Motor neuron (in vitro differentiated cells): ENCODE data around the gene PSKH1. TPM values are rescaled to one million over a fixed set of nuclear protein-coding genes. Genes with fewer than 3 reads are reported as not detected.
"Not testable (repeated sequence)": the region's sequence is repeated elsewhere in the genome, so short reads cannot be mapped to it uniquely, and the experiment has no call there.

Experiments used
- ATAC-seq, 8 experiments: fragments of 200-7000 bp; cut with Tn5 transposase; replicated peaks in 6 of 8; 2 replicates each; pipeline ENCODE4 v1.8.0; 2021; ENCODE audit warnings: mild to moderate bottlenecking in 8 of 8, moderate library complexity in 8 of 8
- H3K27ac ChIP-seq, 2 donors: fragments of 250-450 bp; sonication (Bioruptor Pico); 2 replicates each; pipeline ENCODE4 v1.9.0; 2021; ENCODE audit warnings: antibody characterized with exemption in 2 of 2, mild to moderate bottlenecking in 2 of 2, moderate library complexity in 1 of 2
- H3K4me1 ChIP-seq, 2 donors: fragments of 250-450 bp; sonication (Bioruptor Pico); replicated peaks in 1 of 2; 2 replicates each; pipeline ENCODE4 v1.6.1; 2021; ENCODE audit warnings: antibody characterized with exemption in 2 of 2, mild to moderate bottlenecking in 2 of 2, moderate library complexity in 1 of 2
- H3K4me3 ChIP-seq, 5 donors: fragments of 250-450 bp; sonication (Bioruptor Pico); 2 replicates each; pipeline ENCODE4 v1.9.0; 2021; ENCODE audit warnings: antibody characterized with exemption in 5 of 5, mild to moderate bottlenecking in 5 of 5, moderate library complexity in 4 of 5
- WGBS, 10 experiments: fragments of 450-650 bp; shearing (Covaris generic); methylation state at CpG; one replicate each; pipeline ENCODE4 v1.0.0; 2022; 5-methylcytosine and 5-hydroxymethylcytosine counted together
- in situ Hi-C, 9 experiments: fragments of 400-800 bp; cut with MboI; loops; one replicate each; pipeline ENCODE4 v1.15.0; 2021; ENCODE audit warnings: low sequenced_read_pairs in 9 of 9, low pct_unique_long_range_greater_than_20kb in 2 of 9; ENCODE audit not compliant: unreplicated experiment in 9 of 9
- total RNA-seq, 8 experiments: library from RNA; unstranded; fragments of 300-600 nt; gene quantifications; 2 replicates each; pipeline versions ENCODE4 v1.2.3 to v1.2.4, GENCODE V29; 2022

PSKH1 gene
- total RNA-seq, 8 experiments from 2014 or later: 7.2 to 35.2 (median 13.9) TPM

DNA sequence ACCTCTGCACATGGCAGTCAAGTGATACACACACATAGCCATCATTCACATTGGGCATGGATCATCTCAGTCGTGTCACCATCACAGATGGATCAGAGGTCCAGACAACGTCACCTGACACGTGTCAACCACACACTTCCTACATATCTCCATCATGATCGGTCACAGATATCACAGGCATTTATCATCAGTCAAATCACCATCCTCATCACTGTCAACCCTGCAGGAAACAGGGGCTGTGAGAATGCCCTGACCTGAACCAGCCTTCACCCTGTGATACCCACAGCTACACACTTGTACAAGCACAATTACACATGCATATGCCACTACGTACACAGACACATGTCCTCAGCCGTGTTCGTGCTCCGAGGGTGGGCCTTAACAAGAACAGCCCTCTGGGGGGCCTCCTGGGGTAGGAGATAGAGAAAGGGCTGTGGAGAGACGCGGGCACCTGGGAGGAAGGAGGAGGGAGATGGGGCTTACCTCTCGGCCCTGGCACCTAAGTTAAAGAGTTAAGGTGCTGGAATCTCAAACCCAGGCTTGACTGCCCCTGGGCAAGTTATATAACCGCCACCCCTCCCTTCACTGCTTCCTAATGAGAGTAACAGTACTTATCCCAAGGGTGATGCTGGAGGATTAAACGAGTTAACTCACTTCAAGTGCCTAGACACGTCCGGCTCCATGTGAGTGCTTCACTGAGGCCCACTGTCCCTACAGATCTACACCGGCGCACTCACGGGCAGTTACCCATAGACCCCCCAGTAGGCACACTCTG, 74.3 kb downstream of the PSKH1 start:
- peak; percentile 1 to 28 (median 14) for ATAC-seq
- H3K4me3 ChIP-seq: peak overlapping the region; percentile 29 to 61 (median 42)
- 0 to 58% (median 6%) methylated on average over 1 to 11 of the region's 18 CpGs; no CpG with 5 or more reads in 3 of the 10 experiments for WGBS, 10 experiments
- peaks cover 0 to 5% of the 10 kb centered on the region in 2 donors for H3K4me1 ChIP-seq
- H3K27ac ChIP-seq: peak overlapping the region in 1 of 2 donors; percentile 35
- in situ Hi-C loops: no loop called here

DNA sequence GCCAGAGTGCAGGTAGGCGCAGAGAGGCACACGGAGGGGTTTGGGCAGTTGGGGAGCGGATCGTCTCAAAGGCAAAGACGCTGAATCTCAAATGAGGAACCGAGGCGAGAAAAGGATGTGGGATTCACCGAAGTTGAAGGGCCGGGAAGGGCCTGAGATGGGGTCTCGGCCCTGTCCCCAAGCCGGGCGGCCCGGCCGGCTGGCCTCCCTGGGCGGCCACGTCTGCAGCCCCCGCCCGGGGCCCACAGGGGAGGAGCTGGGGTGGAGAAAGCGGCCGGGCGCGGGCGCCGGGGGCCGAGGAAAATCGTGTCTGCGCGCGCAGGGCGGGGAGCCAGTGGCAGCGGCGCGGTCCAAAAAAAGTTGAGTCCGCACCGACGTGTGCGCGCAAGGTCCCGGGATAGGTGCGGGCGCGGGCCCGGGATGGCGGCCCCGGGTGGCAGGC, 74.9 kb downstream of the PSKH1 start:
- peak; percentile 16 to 61 (median 50) for ATAC-seq
- peak overlapping the region in 1 of 2 donors; percentile 35 for H3K27ac ChIP-seq
- 0 to 27% (median 0%) methylated on average over 1 to 6 of the region's 45 CpGs; no CpG with 5 or more reads in 6 of the 10 experiments for WGBS, 10 experiments

DNA sequence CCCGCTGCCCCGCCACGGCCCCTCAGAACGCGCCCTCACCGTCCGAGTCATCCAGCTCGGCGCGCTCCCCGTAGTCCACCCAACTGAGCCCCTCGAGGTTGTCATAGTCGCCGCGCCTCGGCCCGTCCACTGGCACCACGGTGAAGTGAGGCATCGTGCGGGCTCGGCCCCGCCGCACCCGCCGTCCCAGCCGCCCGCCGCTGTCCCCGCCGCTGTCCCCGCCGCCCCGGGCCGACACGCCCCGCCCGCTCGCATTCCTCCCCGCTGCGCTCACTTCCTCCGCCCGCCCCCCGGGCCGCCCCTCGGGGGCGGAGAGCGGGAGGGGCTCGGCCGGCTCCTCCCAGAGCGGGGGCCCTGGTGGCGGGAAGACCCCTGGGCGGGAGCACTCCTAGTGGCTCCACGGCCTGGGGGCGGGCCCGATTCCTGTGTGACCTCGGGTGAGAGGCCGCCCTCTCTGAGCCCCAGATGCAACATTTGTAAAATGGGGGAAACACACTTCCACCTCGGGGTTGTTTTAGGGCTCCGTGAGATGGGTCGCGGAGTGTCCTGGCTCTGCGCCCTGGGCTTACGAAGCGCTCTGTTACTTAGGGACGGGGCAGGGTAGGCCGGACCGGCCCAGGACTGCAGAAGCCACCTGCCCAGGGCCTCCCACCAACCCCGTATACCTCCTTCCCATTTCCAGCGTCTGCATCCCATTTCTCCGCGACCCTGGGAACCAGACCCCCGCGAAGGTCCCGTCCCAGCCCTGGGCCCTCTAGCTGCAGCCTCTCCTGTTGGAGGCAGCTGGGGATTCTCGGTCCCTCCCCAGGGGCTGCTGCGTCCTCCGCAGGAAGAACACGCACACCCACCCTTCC, 75.6 kb downstream of the PSKH1 start, which contains the start of gene SLC12A4:
Gene SLC12A4 (minus strand): TSS at position 238 of the 854 bp plus-strand sequence. CDS start 84 bp downstream, at position 154.
- 4 to 40% (median 9%) methylated on average over 1 to 4 of the region's 78 CpGs; no CpG with 5 or more reads in 7 of the 10 experiments for WGBS, 10 experiments
- in situ Hi-C loops: no loop called here
- H3K4me3 ChIP-seq: peak within 1 kb of the TSS; percentile 29 to 61 (median 42)
- H3K27ac ChIP-seq: peak within 1 kb of the TSS in 1 of 2 donors; percentile 35
- peaks cover 0 to 5% of the 10 kb centered on the region in 2 donors for H3K4me1 ChIP-seq
- peak; percentile 54 to 84 (median 76) for ATAC-seq

More for the DNA sequence above, 74.9 kb downstream of the PSKH1 start:
- in situ Hi-C loops: no loop called here
- Histone ChIP-seq H3K4me3 (peak overlapping the region; percentile 29 to 61 (median 42)), H3K4me1 (peaks cover 0 to 5% of the 10 kb centered on the region in 2 donors)

DNA sequence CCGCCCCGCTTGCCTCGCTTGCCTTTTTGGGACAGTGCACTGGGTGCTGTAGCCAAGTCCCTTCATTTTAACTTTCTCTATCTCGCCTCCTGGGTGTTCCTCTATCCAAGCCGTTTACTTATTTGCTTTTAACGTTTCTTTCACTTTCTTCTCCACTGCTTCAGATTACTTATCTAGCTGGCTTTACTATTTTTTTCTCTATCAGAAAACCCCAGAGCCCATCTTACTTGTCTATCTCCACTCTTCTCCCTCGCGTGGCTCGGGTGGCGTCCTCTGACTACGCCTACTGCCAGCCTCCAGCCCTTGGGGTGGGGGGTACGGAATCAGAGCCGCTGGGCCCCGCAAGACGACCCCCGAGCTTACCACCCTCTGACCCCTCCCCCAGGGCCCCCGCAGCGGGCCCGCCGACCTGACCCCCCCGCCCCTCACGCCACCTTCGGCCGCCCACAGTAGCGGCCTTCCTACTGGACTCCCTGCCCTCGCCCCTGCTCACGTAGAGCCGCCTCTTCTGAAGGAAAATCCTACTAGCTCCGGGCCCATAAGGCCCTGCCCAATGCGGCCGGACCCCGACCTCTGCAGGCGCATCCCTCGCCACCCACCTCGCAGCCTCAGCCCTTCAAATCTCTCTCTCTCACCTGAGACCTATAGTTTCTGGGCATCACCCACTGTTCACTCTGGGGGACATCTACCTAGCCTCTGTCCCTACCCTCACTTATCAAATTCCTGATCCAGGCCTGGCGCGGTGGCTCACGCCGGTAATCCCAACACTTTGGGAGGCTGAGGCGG, 76.4 kb downstream of the PSKH1 start:
- in situ Hi-C loops: no loop called here
- no peak overlapping the region for H3K27ac ChIP-seq

DNA sequence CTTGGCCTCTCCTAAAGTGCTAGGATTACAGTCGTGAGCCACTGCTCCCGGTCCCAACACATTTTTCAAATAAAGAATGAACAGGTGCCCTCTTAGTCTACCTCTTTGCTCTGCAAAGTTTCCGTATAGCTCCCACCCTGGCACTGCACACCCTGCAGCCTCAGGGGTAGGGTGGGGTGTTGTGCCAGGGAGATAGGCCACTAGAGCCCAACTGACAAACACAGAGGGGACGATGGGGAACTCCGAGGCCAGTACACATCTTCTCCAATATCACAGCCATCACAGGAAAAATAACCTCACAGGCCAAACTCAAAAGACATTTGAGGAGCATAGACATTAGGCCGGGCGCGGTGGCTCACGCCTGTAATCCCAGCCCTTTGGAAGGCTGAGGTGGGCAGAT, 78.1 kb downstream of the PSKH1 start:
- ATAC-seq: no peak
- Histone ChIP-seq H3K27ac (no peak overlapping the region), H3K4me3 (no peak overlapping the region), H3K4me1 (peaks cover 0 to 5% of the 10 kb centered on the region in 2 donors)
- in situ Hi-C loops: no loop called here
- 80 to 100% (median 89%) methylated on average over 2 to 7 of the region's 9 CpGs; no CpG with 5 or more reads in 2 of the 10 experiments for WGBS, 10 experiments

More for the DNA sequence above, 76.4 kb downstream of the PSKH1 start:
- Histone ChIP-seq H3K4me1 (peaks cover 0 to 5% of the 10 kb centered on the region in 2 donors), H3K4me3 (peak overlapping the region in 2 of 5 donors; percentile 42 to 61)
- ATAC-seq: no peak
- WGBS, 10 experiments: 0 to 80% (median 80%) methylated on average over 1 to 7 of the region's 40 CpGs; no CpG with 5 or more reads in 3 of the 10 experiments

DNA sequence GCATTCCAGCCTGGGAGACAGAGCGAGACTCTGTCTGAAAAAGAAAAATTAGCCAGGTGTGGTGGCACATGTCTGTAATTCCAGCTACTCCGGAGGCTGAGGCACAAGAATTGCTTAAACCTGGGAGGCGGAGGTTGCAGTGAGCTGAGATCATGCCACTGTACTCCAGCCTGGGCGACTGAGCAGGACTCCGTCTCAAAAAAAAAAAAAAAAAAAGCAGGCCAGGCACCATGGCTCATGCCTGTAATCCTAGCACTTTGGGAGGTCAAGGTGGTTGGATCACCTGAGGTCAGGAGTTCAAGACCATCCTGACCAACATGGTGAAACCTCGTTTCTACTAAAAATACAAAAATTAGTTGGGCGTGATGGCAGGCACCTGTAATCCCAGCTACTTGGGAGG, 79.2 kb downstream of the PSKH1 start:
- 60 to 100% (median 81%) methylated on average over 1 to 3 of the region's 7 CpGs; no CpG with 5 or more reads in 1 of the 10 experiments for WGBS, 10 experiments
- in situ Hi-C loops: not testable (repeated sequence)

DNA sequence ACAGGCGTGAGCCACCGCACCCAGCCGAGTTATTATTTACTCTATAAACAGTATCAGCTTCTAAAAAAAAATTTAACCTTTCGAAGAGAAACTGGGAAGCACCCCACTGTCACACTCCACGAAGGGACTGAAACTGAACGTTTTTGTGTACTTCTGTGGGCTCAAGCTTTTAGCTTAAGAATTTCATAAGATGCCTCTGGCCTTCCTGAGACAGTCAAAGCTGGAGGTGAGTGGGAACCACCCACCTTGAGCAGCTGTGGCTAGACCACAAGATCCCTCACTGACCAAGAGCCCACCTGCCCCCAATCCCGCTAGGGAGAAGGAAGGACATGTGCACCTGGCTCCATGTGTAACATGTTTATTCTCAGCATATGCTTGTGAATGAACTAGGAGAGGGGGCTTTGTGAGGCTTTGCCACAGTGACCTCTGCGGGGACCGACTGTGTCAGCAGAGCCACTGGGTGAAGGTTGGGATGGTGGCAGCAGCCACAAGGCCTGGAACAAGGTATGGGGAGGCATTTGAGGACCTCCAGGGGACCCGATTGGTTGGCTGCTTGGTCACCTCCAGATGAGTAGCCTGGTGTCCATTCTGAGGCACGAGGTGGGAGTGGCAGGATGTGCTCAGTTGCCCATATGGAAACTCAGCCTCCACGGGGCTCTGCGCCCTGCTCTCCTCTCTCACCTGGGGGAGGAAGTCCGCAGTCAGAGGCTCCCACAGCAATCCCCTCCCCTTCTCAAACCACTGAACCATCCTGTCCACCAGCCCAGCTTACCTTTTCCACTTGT, 82.5 kb downstream of the PSKH1 start:
- Histone ChIP-seq H3K4me3 (no peak overlapping the region), H3K4me1 (no peaks in the 10 kb centered on the region), H3K27ac (no peak overlapping the region)
- 0 to 80% (median 65%) methylated on average over 1 to 12 of the region's 14 CpGs; no CpG with 5 or more reads in 3 of the 10 experiments for WGBS, 10 experiments
- no peak for ATAC-seq
- in situ Hi-C loops: no loop called here

More for the DNA sequence above, 79.2 kb downstream of the PSKH1 start:
- H3K27ac ChIP-seq, H3K4me1 ChIP-seq, H3K4me3 ChIP-seq, ATAC-seq: not testable (repeated sequence)

DNA sequence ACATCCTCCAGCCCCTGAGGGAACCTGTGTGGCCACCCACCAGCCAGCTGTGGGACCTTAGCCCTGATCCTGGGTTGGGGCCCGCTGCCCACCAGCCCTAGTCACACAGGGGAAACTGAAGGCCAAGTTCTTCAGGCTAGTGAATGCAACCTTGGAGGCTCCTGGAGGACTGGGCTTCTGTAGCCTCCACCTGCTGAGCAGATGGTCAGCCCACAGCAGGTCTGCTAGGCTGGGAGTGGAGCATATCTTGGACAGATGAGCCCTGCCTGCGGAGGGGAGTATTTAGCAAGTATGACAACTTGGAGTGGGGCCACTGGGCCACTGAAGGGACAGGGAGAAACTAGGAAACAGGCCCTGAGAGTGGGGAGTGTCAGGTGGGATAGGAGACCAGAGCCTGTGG, 83.2 kb downstream of the PSKH1 start:
- WGBS, 10 experiments: 50% methylated on average over 1 of the region's 2 CpGs; no CpG with 5 or more reads in 9 of the 10 experiments
- peak in 2 of 8 experiments; percentile 47 to 56 for ATAC-seq
- H3K27ac ChIP-seq: no peak overlapping the region
- H3K4me1 ChIP-seq: no peaks in the 10 kb centered on the region
- in situ Hi-C loops: no loop called here
- no peak overlapping the region for H3K4me3 ChIP-seq

DNA sequence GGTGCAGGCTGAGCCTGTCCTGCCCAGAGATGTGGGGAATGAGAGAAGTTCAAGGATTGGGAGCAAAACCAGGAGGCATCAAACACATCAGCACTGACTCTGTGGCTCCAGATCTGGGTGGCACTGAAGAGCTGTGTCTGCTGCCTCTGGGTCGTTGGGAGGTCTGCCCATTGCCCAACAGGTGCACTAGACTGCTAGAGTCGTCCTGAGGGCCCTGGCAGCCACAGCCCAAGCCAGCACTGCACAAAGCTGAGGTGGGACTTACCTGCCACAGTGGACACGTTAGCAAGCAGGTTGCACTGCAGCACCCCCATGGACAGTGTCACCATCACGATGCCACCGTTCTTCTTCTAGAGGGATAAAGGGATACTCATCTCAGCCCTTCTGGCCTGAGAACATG, 84.0 kb downstream of the PSKH1 start:
- no peak overlapping the region for H3K4me3 ChIP-seq
- no peak for ATAC-seq
- no peak overlapping the region for H3K27ac ChIP-seq
- H3K4me1 ChIP-seq: no peaks in the 10 kb centered on the region
- in situ Hi-C loops: no loop called here
- WGBS, 10 experiments: 44% methylated on average over 5 of the region's 5 CpGs; no CpG with 5 or more reads in 9 of the 10 experiments

DNA sequence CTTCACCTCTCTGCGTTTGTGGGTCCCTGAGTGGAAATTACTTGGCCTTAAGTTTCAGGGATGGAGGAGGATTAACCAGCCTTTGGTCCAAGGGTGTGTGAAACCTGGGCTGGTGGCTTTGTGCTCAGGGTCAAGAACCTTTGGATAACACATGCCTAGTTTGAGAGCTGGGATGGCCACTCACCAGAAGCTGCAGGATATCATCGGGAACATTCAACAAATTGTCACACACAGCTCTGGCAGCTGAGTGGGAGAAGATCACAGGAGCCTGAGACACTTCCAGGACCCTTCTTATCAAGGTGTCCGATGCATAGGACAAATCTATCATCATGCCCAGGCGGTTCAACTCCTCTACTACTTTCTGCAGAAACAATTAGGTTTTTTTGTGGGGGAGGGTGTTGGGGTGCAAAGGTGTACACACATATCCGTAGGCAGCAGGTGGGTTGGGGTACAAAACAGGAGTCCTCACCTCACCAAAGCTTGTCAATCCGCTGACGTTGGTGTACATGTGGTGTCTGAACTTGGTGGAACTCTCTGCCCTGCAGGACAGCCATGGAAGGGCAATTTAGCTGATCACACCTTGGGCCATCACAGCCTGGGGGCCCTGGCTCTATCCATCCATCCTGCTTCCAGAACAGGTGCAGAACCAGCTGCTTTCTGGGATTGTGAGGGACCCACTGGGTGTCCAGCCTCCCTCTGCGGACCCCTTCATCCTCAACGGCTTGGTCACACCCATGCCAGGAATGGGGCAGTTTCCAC, 84.6 kb downstream of the PSKH1 start:
- H3K4me1 ChIP-seq: no peaks in the 10 kb centered on the region
- in situ Hi-C loops: no loop called here
- ATAC-seq: no peak
- H3K27ac ChIP-seq: no peak overlapping the region
- 40 to 94% (median 76%) methylated on average over 1 to 8 of the region's 9 CpGs; no CpG with 5 or more reads in 5 of the 10 experiments for WGBS, 10 experiments
- H3K4me3 ChIP-seq: no peak overlapping the region
